Measurements from ENCODE around the gene PGM1. TPM values are rescaled to one million over a fixed set of nuclear protein-coding genes. Genes with fewer than 3 reads are reported as not detected.
A peak's percentile ranks its signal among the peaks of the same experiment; 100 is the strongest.

Gene PGM1
- total RNA-seq, 1 experiment from 2014 or later, result 77.2 TPM

DNA sequence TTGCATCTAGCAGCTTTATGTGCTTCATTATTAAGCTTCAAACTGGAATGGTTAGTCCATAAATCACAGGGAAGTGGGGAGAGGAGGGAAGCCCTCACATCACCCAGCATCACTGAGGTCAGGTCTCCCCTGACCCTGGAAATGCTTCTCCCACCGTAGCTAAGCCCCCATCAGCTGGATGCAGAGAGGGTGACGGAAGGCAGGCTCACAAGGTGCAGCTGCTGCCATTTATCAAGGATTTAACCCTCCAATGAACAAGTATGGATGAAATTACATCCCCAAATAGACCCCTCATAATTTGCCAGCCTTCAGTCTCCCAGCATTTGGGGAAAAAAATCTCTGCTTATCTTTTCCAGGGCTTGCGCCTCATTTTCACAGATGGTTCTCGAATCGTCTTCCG lies 60.8 kb downstream of the PGM1 start:
- DNase-seq (ENCODE audit: low read depth, low spot score) (no peak), ATAC-seq (no peak)
- no peaks in the 10 kb centered on the region for H3K4me1 ChIP-seq (ENCODE audit: control insufficient read depth, insufficient read depth, low read length)
- POLR2A ChIA-PET, result no interaction called here
- H3K36me3 ChIP-seq (ENCODE audit: control insufficient read depth, insufficient read depth, low read length), result peaks cover 4% of the 10 kb centered on the region; the same call in 1 of the 2 replicates
- intact Hi-C loops (cut with micrococcal nuclease; ENCODE audit: unreplicated experiment), result no loop called here
- TF ChIP-seq, protein P1, sequence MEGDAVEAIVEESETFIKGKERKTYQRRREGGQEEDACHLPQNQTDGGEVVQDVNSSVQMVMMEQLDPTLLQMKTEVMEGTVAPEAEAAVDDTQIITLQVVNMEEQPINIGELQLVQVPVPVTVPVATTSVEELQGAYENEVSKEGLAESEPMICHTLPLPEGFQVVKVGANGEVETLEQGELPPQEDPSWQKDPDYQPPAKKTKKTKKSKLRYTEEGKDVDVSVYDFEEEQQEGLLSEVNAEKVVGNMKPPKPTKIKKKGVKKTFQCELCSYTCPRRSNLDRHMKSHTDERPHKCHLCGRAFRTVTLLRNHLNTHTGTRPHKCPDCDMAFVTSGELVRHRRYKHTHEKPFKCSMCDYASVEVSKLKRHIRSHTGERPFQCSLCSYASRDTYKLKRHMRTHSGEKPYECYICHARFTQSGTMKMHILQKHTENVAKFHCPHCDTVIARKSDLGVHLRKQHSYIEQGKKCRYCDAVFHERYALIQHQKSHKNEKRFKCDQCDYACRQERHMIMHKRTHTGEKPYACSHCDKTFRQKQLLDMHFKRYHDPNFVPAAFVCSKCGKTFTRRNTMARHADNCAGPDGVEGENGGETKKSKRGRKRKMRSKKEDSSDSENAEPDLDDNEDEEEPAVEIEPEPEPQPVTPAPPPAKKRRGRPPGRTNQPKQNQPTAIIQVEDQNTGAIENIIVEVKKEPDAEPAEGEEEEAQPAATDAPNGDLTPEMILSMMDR (IDR thresholded peaks at IDR 0.05), result no peak
- TF ChIP-seq SIN3A (IDR thresholded peaks at IDR 0.05; ENCODE audit: borderline replicate concordance, insufficient read depth, low read depth, low read length) (no peak), POLR2AphosphoS5 (IDR thresholded peaks at IDR 0.05; ENCODE audit: low read depth, low read length) (no peak), TCF7L2 (IDR thresholded peaks at IDR 0.05; ENCODE audit: low read depth, low read length) (no peak)
- TF ChIP-seq, protein P2, sequence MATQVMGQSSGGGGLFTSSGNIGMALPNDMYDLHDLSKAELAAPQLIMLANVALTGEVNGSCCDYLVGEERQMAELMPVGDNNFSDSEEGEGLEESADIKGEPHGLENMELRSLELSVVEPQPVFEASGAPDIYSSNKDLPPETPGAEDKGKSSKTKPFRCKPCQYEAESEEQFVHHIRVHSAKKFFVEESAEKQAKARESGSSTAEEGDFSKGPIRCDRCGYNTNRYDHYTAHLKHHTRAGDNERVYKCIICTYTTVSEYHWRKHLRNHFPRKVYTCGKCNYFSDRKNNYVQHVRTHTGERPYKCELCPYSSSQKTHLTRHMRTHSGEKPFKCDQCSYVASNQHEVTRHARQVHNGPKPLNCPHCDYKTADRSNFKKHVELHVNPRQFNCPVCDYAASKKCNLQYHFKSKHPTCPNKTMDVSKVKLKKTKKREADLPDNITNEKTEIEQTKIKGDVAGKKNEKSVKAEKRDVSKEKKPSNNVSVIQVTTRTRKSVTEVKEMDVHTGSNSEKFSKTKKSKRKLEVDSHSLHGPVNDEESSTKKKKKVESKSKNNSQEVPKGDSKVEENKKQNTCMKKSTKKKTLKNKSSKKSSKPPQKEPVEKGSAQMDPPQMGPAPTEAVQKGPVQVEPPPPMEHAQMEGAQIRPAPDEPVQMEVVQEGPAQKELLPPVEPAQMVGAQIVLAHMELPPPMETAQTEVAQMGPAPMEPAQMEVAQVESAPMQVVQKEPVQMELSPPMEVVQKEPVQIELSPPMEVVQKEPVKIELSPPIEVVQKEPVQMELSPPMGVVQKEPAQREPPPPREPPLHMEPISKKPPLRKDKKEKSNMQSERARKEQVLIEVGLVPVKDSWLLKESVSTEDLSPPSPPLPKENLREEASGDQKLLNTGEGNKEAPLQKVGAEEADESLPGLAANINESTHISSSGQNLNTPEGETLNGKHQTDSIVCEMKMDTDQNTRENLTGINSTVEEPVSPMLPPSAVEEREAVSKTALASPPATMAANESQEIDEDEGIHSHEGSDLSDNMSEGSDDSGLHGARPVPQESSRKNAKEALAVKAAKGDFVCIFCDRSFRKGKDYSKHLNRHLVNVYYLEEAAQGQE (IDR thresholded peaks at IDR 0.05; ENCODE audit: insufficient read depth in 1 of 2, low read depth in 2 of 2, low read length in 1 of 2), result no peak
- CTCF ChIA-PET, result no interaction called here
- H3K4me3 ChIP-seq (ENCODE audit: low read depth in 2 of 2, low read length in 2 of 2), result no peak overlapping the region
- H3K27ac ChIP-seq (ENCODE audit: low read length), result no peak overlapping the region
- in situ Hi-C loops (cut with HindIII; ENCODE audit: low pct_unique_long_range_greater_than_20kb, low sequenced_read_pairs), result no loop called here
- H3K9me3 ChIP-seq (ENCODE audit: control insufficient read depth, insufficient read depth, low read depth, low read length), result no peaks in the 10 kb centered on the region
- BruUV-seq (replicated peaks), result no TSS peak
- no peaks in the 10 kb centered on the region for H3K27me3 ChIP-seq (ENCODE audit: control insufficient read depth, insufficient read depth, low read length)

DNA sequence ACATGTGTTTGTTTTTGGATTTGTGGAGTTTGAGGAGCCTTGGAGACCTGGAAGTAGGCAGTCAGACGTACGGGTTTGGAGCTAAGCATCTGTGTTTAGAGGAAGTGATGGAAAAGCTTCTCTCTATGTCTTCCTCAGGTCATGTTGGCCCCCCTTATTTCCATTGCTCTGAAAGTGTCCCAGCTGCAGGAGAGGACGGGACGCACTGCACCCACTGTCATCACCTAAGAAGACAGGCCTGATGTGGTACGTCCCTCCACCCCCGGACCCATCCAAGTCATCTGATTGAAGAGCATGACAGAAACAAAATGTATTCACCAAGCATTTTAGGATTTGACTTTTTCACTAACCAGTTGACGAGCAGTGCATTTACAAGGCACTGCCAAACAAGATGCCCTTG lies 66.2 kb downstream of the PGM1 start:
- ChIA-PET CTCF (interaction anchor here (0.5 kb wide), 1 partner anchor 33 kb away, joined by 4 read pairs; no protein-coding TSS in a partner anchor), POLR2A (no interaction called here)
- no peak for ATAC-seq
- in situ Hi-C loops (cut with HindIII; ENCODE audit: low pct_unique_long_range_greater_than_20kb, low sequenced_read_pairs), result no loop called here
- H3K4me1 ChIP-seq (ENCODE audit: control insufficient read depth, insufficient read depth, low read length), result no peaks in the 10 kb centered on the region
- intact Hi-C loops (cut with micrococcal nuclease; ENCODE audit: unreplicated experiment), result no loop called here
- H3K9me3 ChIP-seq (ENCODE audit: control insufficient read depth, insufficient read depth, low read depth, low read length), result 0 out of 2 replicates have a peak, but pooled peaks cover 1% of the 10 kb centered on the region
- BruUV-seq (replicated peaks), result TSS peak; percentile 35
- no peak for DNase-seq (ENCODE audit: low read depth, low spot score)
- H3K27ac ChIP-seq (ENCODE audit: low read length), result no peak overlapping the region
- H3K36me3 ChIP-seq (ENCODE audit: control insufficient read depth, insufficient read depth, low read length), result no peaks in the 10 kb centered on the region
- TF ChIP-seq POLR2AphosphoS5 (IDR thresholded peaks at IDR 0.05; ENCODE audit: low read depth, low read length) (no peak), TCF7L2 (IDR thresholded peaks at IDR 0.05; ENCODE audit: low read depth, low read length) (no peak), SIN3A (IDR thresholded peaks at IDR 0.05; ENCODE audit: borderline replicate concordance, insufficient read depth, low read depth, low read length) (no peak)
- TF ChIP-seq, protein P1 (IDR thresholded peaks at IDR 0.05), result no peak
- TF ChIP-seq, protein P2 (IDR thresholded peaks at IDR 0.05; ENCODE audit: insufficient read depth in 1 of 2, low read depth in 2 of 2, low read length in 1 of 2), result no peak
- no peak overlapping the region for H3K4me3 ChIP-seq (ENCODE audit: low read depth in 2 of 2, low read length in 2 of 2)
- no peaks in the 10 kb centered on the region for H3K27me3 ChIP-seq (ENCODE audit: control insufficient read depth, insufficient read depth, low read length)

All from Panc1 (cell line).